AG10803 (cell line): ENCODE measurements around the gene UFD1.
A peak's percentile ranks its signal among the peaks of the same experiment; 100 is the strongest.
"Not testable (repeated sequence)": the region's sequence is repeated elsewhere in the genome, so short reads cannot be mapped to it uniquely, and the experiment has no call there.

Source experiments
- DNase-seq: peaks from one replicate; pipeline ENCODE4 v3.0.0; 2010; ENCODE audit warnings: low read depth
- H3K4me3 ChIP-seq: 2 replicates; pipeline ENCODE4 v1.5.1; 2011; ENCODE audit warnings: mild to moderate bottlenecking, low read length, control low read depth
- CTCF ChIP-seq: conservative IDR thresholded peaks from 2 replicates; pipeline ENCODE4 v1.5.1; 2011; ENCODE audit warnings: mild to moderate bottlenecking, low read length, control low read depth, inconsistent platforms

Gene UFD1

GRCh38 chr22:19448739-19449421 lies 30.1 kb downstream of the UFD1 start:
- no peak for TF ChIP-seq CTCF
- DNase-seq, result no peak
- no peak overlapping the region for H3K4me3 ChIP-seq

GRCh38 chr22:19448076-19448607 lies 30.9 kb downstream of the UFD1 start:
- no peak for TF ChIP-seq CTCF
- peak; percentile 55 for DNase-seq
- H3K4me3 ChIP-seq, result peak overlapping the region; percentile 80

- DNase-seq, result peak; percentile 92
- peak within 1 kb of the TSS; percentile 80 for H3K4me3 ChIP-seq
- no peak for TF ChIP-seq CTCF
Measured at GRCh38 chr22:19447330-19448075, 31.5 kb downstream of the UFD1 start, which contains the start of gene C22orf39. Gene C22orf39, minus strand, starts transcription at chr22:19447711. Its CDS starts 23 bp downstream, at chr22:19447688.

GRCh38 chr22:19446603-19447329 lies 32.2 kb downstream of the UFD1 start:
- no peak for DNase-seq
- no peak for TF ChIP-seq CTCF
- H3K4me3 ChIP-seq, result peak overlapping the region; percentile 80

- not testable (repeated sequence) for H3K4me3 ChIP-seq
Measured at GRCh38 chr22:19445279-19445982, 33.6 kb downstream of the UFD1 start.

GRCh38 chr22:19443544-19444211 lies 35.3 kb downstream of the UFD1 start:
- TF ChIP-seq CTCF, result no peak
- no peak for DNase-seq
- H3K4me3 ChIP-seq, result no peak overlapping the region

More at GRCh38 chr22:19445279-19445982, 33.6 kb downstream of the UFD1 start:
- DNase-seq, result not testable (repeated sequence)
